Measurements from ENCODE around the gene RPL32.

DNA sequence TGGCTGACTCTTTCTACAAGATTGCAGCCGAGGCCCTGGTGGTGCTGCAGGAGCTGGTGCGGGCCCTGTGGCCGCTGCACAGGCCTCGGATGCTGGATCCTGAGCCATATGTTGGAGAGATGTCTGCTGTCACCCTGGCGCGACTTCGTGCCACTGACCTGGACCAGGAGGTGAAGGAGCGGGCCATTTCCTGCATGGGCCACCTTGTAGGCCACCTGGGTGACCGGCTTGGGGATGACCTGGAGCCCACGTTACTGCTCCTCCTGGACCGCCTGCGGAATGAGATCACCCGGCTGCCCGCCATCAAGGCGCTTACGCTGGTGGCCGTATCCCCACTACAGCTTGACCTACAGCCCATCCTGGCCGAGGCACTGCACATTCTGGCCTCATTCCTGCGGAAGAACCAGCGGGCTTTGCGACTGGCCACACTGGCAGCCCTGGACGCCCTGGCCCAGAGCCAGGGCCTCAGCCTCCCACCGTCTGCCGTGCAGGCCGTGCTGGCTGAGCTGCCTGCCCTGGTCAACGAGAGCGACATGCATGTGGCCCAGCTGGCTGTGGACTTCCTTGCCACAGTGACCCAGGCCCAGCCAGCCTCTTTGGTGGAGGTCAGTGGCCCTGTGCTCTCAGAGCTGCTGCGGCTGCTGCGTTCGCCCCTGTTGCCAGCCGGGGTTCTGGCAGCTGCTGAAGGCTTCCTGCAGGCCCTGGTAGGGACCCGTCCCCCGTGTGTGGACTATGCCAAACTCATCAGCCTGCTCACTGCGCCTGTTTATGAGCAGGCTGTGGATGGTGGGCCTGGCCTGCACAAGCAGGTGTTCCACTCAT lies 24.6 kb downstream of the RPL32 start:
- TF ChIP-seq, protein P1, sequence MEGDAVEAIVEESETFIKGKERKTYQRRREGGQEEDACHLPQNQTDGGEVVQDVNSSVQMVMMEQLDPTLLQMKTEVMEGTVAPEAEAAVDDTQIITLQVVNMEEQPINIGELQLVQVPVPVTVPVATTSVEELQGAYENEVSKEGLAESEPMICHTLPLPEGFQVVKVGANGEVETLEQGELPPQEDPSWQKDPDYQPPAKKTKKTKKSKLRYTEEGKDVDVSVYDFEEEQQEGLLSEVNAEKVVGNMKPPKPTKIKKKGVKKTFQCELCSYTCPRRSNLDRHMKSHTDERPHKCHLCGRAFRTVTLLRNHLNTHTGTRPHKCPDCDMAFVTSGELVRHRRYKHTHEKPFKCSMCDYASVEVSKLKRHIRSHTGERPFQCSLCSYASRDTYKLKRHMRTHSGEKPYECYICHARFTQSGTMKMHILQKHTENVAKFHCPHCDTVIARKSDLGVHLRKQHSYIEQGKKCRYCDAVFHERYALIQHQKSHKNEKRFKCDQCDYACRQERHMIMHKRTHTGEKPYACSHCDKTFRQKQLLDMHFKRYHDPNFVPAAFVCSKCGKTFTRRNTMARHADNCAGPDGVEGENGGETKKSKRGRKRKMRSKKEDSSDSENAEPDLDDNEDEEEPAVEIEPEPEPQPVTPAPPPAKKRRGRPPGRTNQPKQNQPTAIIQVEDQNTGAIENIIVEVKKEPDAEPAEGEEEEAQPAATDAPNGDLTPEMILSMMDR (IDR thresholded peaks at IDR 0.05): no peak
- TF ChIP-seq POLR2A (IDR thresholded peaks at IDR 0.05; ENCODE audit: low read depth): no peak

Data from esophagus muscularis mucosa (tissue), 3 donors.